GM12878 (cell line): ENCODE results near the gene SLC39A5. TPM values are rescaled to one million over a fixed set of nuclear protein-coding genes. Genes with fewer than 3 reads are reported as not detected.

ENCODE experiments used
- ATAC-seq: fragments of 200-7000 bp; cut with Tn5 transposase; 3 replicates; pipeline ENCODE4 v1.9.1; 2020; ENCODE audit warnings: mild to moderate bottlenecking, moderate library complexity
- BruUV-seq: library from RNA; stranded (reverse); fragments of 400-500 nt; replicated peaks from 2 replicates; lab custom pipeline; 2021; lab: Mats Ljungman, UMichigan
- CTCF ChIA-PET: fragments of 300-600 bp; sonication (Branson Sonifier 250); formaldehyde crosslinking; extraction: SDS; loops from one replicate; lab custom pipeline; 2021; ENCODE audit warnings: inconsistent platforms; lab: Yijun Ruan, JAX
- POLR2A ChIA-PET: fragments of 350-600 bp; formaldehyde crosslinking; extraction: SDS; loops from one replicate; lab custom pipeline; 2021; ENCODE audit warnings: inconsistent platforms; lab: Charles Lee
- RAD21 ChIA-PET: fragments of 300-600 bp; sonication (Branson Sonifier 250); formaldehyde crosslinking; loops from one replicate; lab custom pipeline; 2023; ENCODE audit warnings: antibody characterized with exemption; ENCODE audit not compliant: unreplicated experiment; lab: Charles Lee
- SMC1A ChIA-PET: fragments of 300-600 bp; sonication (Branson Sonifier 250); formaldehyde crosslinking; loops from one replicate; lab custom pipeline; 2023; ENCODE audit not compliant: unreplicated experiment, uncharacterized antibody; lab: Charles Lee
- DNase-seq: peaks from one replicate; pipeline ENCODE4 v3.0.0-alpha.2; 2011; ENCODE audit warnings: low read depth, low spot score
- FAIRE-seq: peaks from 3 replicates; lab custom pipeline; 2011; peaks lifted over from hg19 to GRCh38; lab: Jason Lieb, UNC
- H2AFZ ChIP-seq: 2 replicates; pipeline ENCODE4 v1.6.0; 2011; ENCODE audit warnings: low read depth, low read length, control low read depth; ENCODE audit not compliant: control insufficient read depth
- H3K27ac ChIP-seq: 2 replicates; pipeline ENCODE4 v1.5.1; 2011; ENCODE audit warnings: control low read depth; ENCODE audit not compliant: control insufficient read depth, insufficient read depth
- H3K27me3 ChIP-seq, 2 experiments: replicated peaks in 1 of 2; 2 replicates each; pipeline versions ENCODE4 v1.6.0 to v1.6.1; 2011; ENCODE audit warnings: low read length in 1 of 2; ENCODE audit not compliant: control insufficient read depth in 2 of 2, insufficient read depth in 2 of 2
- H3K36me3 ChIP-seq, 2 experiments: 2 replicates each; pipeline ENCODE4 v1.5.1; 2011; ENCODE audit warnings: low read length in 1 of 2; ENCODE audit not compliant: control insufficient read depth in 2 of 2, insufficient read depth in 2 of 2
- H3K4me1 ChIP-seq: 2 replicates; pipeline ENCODE4 v1.6.1; 2011; ENCODE audit warnings: mild to moderate bottlenecking, low read length, moderate library complexity, mixed read lengths; ENCODE audit not compliant: control insufficient read depth, insufficient read depth
- H3K4me2 ChIP-seq: 2 replicates; pipeline ENCODE4 v1.6.0; 2011; ENCODE audit warnings: control low read depth; ENCODE audit not compliant: control insufficient read depth, insufficient read depth
- H3K4me3 ChIP-seq: fragments of 200-600 bp; sonication (generic); 2 replicates; pipeline ENCODE4 v1.5.1; 2016
- H3K79me2 ChIP-seq: 2 replicates; pipeline ENCODE4 v1.6.0; 2011; ENCODE audit warnings: low read length; ENCODE audit not compliant: control insufficient read depth, insufficient read depth
- H3K9ac ChIP-seq: 2 replicates; pipeline ENCODE4 v1.8.0; 2011; ENCODE audit warnings: low read length, control low read depth, mixed read lengths; ENCODE audit not compliant: control insufficient read depth, insufficient read depth
- H3K9me3 ChIP-seq: replicated peaks from 3 replicates; pipeline ENCODE4 v1.5.1; 2011; ENCODE audit warnings: mild to moderate bottlenecking, low read length; ENCODE audit not compliant: control insufficient read depth, insufficient read depth
- H4K20me1 ChIP-seq: 2 replicates; pipeline ENCODE4 v1.6.0; 2011; ENCODE audit not compliant: control insufficient read depth, insufficient read depth
- CHD2 ChIP-seq: IDR thresholded peaks from 2 replicates; pipeline ENCODE4 v1.6.1; 2011; ENCODE audit warnings: low read depth, low read length, improper control_type of control experiment, borderline replicate concordance
- FOXM1 ChIP-seq: IDR thresholded peaks from 2 replicates; pipeline ENCODE4 v1.6.1; 2012; ENCODE audit warnings: low read depth, mild to moderate bottlenecking, inconsistent platforms, low read length, moderate library complexity
- HDAC6 ChIP-seq: fragments of 200-600 bp; sonication (generic); IDR thresholded peaks from one replicate; pipeline ENCODE4 v1.8.0; 2017; ENCODE audit warnings: antibody characterized with exemption; ENCODE audit not compliant: unreplicated experiment
- IRF4 ChIP-seq: IDR thresholded peaks from 2 replicates; pipeline ENCODE4 v1.6.1; 2011; ENCODE audit warnings: low read depth, low read length
- KLF5 ChIP-seq: fragments of 450-650 bp; IDR thresholded peaks from 2 replicates; pipeline ENCODE4 v1.6.1; 2014; ENCODE audit warnings: mild to moderate bottlenecking; ENCODE audit not compliant: partially characterized antibody
- MYC ChIP-seq: IDR thresholded peaks from 2 replicates; pipeline ENCODE4 v1.6.1; 2011; ENCODE audit warnings: mild to moderate bottlenecking, low read length, moderate library complexity, inconsistent platforms; ENCODE audit not compliant: insufficient read depth, insufficient replicate concordance, insufficient read length, severe bottlenecking
- NFXL1 ChIP-seq: fragments of 450-650 bp; IDR thresholded peaks from 2 replicates; pipeline ENCODE4 v1.6.1; 2017; ENCODE audit warnings: antibody characterized with exemption, mild to moderate bottlenecking, borderline replicate concordance
- NFYB ChIP-seq: IDR thresholded peaks from 2 replicates; pipeline ENCODE4 v1.6.1; 2011; ENCODE audit warnings: low read depth, mild to moderate bottlenecking, low read length, improper control_type of control experiment, moderate library complexity; ENCODE audit not compliant: insufficient read depth
- PML ChIP-seq: IDR thresholded peaks from 2 replicates; pipeline ENCODE4 v1.6.1; 2012; ENCODE audit warnings: low read length, inconsistent platforms
- RB1 ChIP-seq: fragments of 450-650 bp; formaldehyde crosslinking; IDR thresholded peaks from 2 replicates; pipeline ENCODE4 v1.6.1; 2017; ENCODE audit warnings: mild to moderate bottlenecking, borderline replicate concordance
- SMAD5 ChIP-seq: IDR thresholded peaks from 2 replicates; pipeline ENCODE4 v1.6.1; 2016; ENCODE audit warnings: antibody characterized with exemption, low read depth
- SUZ12 ChIP-seq: fragments of 200-600 bp; sonication (generic); IDR thresholded peaks from one replicate; pipeline ENCODE4 v1.6.1; 2018; ENCODE audit warnings: antibody characterized with exemption, mild to moderate bottlenecking; ENCODE audit not compliant: unreplicated experiment
- ZNF207 ChIP-seq: fragments of 450-650 bp; IDR thresholded peaks from 2 replicates; pipeline ENCODE4 v1.6.1; 2014; ENCODE audit warnings: antibody characterized with exemption, mild to moderate bottlenecking, borderline replicate concordance
- ZNF622 ChIP-seq: fragments of 450-650 bp; IDR thresholded peaks from 2 replicates; pipeline ENCODE4 v1.6.1; 2017; ENCODE audit warnings: mild to moderate bottlenecking, inconsistent platforms
- ZSCAN29 ChIP-seq: fragments of 450-650 bp; IDR thresholded peaks from 2 replicates; pipeline ENCODE4 v1.6.1; 2017; ENCODE audit warnings: mild to moderate bottlenecking, moderate library complexity
- WGBS: methylation state at CpG from one replicate; pipeline ENCODE4 v1.1.6; 2016; ENCODE audit warnings: low lambda C conversion rate; ENCODE audit not compliant: insufficient replicate concordance, insufficient coverage; ENCODE audit errors: missing lambda C conversion rate; 5-methylcytosine and 5-hydroxymethylcytosine counted together
- in situ Hi-C: fragments of 300-500 bp; cut with MboI; formaldehyde crosslinking; loops from 9 replicates; pipeline ENCODE4 v1.14.3; 2018; ENCODE audit warnings: mixed read lengths
- intact Hi-C: fragments of 100-400 bp; cut with micrococcal nuclease; formaldehyde crosslinking; loops from one replicate; pipeline ENCODE4 v1.14.2; 2022; ENCODE audit not compliant: unreplicated experiment
- polyA plus RNA-seq, 11 experiments: library from polyadenylated mRNA; depleted of rRNA in 4 of 11; unstranded in 6 of 11; stranded (reverse) in 5 of 11; fragments of >200 nt; fragmentation: Nextera tagmentation in 4 of 11; fragmentation: Illumina TruSeq in 1 of 11; extraction: Ambion mirVana in 4 of 11; extraction: Trizol in 1 of 11; gene quantifications; 1 replicate in 1 of 11; 2 replicates in 10 of 11; pipeline versions ENCODE4 v1.2.1 to v1.2.3, GENCODE V29; 2011 to 2016; ENCODE audit warnings: inconsistent platforms in 2 of 11, missing spikeins in 2 of 11, low read depth in 1 of 11
- total RNA-seq, 4 experiments: library from RNA; depleted of rRNA in 3 of 4; stranded (reverse); fragments of >200 nt in 3 of 4; fragmentation: Illumina TruSeq in 1 of 4; extraction: Trizol in 1 of 4; gene quantifications; 2 replicates each; pipeline versions ENCODE4 v1.2.1 to v1.2.3, GENCODE V29; 2013 to 2021
- TF ChIP-seq, protein P1 (sequence below): fragments of 450-650 bp; IDR thresholded peaks from 2 replicates; pipeline ENCODE4 v1.6.1; 2016; ENCODE audit warnings: mild to moderate bottlenecking, moderate library complexity, borderline replicate concordance
- TF ChIP-seq, protein P2 (sequence below): fragments of 450-650 bp; IDR thresholded peaks from 2 replicates; pipeline ENCODE4 v1.6.1; 2017; ENCODE audit warnings: low read depth, mild to moderate bottlenecking, moderate library complexity

SLC39A5 gene
- total and polyA plus RNA-seq, 10 of the 15 experiments (the other 5 are each of a cell fraction or from before 2014, with no cell fraction given) = 0.15 to 0.56 (median 0.15) TPM; not detected in 7

DNA sequence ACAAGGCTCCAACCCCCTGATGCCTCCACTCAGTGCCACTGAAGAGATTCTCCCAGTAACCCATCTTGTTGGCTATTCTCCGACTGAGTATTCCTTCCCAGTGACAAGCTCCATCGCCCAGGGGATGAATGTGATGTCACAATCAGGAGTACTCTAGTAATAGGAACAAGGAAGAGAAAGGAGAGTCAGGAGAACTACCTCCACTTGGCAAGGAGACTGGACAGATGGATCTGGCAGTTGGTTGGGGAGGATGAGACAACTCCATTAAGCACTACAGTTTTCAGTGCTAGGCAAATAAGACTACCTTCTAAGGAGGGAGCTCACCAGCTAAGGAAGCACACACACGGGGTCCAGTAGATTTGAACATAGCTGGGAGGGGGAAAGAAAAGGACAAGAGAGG is 13.4 kb upstream of the SLC39A5 start:
- H4K20me1 ChIP-seq = no peaks in the 10 kb centered on the region
- intact Hi-C loops (no loop called here), in situ Hi-C loops (no loop called here)
- TF ChIP-seq MYC (no peak), IRF4 (no peak), RB1 (no peak), NFYB (no peak), KLF5 (no peak), ZNF622 (no peak), NFXL1 (no peak), SMAD5 (no peak), PML (no peak), ZSCAN29 (no peak), CHD2 (no peak), ZNF207 (no peak), HDAC6 (no peak), FOXM1 (no peak), SUZ12 (no peak)
- TF ChIP-seq, protein P1, sequence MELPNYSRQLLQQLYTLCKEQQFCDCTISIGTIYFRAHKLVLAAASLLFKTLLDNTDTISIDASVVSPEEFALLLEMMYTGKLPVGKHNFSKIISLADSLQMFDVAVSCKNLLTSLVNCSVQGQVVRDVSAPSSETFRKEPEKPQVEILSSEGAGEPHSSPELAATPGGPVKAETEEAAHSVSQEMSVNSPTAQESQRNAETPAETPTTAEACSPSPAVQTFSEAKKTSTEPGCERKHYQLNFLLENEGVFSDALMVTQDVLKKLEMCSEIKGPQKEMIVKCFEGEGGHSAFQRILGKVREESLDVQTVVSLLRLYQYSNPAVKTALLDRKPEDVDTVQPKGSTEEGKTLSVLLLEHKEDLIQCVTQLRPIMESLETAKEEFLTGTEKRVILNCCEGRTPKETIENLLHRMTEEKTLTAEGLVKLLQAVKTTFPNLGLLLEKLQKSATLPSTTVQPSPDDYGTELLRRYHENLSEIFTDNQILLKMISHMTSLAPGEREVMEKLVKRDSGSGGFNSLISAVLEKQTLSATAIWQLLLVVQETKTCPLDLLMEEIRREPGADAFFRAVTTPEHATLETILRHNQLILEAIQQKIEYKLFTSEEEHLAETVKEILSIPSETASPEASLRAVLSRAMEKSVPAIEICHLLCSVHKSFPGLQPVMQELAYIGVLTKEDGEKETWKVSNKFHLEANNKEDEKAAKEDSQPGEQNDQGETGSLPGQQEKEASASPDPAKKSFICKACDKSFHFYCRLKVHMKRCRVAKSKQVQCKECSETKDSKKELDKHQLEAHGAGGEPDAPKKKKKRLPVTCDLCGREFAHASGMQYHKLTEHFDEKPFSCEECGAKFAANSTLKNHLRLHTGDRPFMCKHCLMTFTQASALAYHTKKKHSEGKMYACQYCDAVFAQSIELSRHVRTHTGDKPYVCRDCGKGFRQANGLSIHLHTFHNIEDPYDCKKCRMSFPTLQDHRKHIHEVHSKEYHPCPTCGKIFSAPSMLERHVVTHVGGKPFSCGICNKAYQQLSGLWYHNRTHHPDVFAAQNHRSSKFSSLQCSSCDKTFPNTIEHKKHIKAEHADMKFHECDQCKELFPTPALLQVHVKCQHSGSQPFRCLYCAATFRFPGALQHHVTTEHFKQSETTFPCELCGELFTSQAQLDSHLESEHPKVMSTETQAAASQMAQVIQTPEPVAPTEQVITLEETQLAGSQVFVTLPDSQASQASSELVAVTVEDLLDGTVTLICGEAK = no peak
- TF ChIP-seq, protein P2, sequence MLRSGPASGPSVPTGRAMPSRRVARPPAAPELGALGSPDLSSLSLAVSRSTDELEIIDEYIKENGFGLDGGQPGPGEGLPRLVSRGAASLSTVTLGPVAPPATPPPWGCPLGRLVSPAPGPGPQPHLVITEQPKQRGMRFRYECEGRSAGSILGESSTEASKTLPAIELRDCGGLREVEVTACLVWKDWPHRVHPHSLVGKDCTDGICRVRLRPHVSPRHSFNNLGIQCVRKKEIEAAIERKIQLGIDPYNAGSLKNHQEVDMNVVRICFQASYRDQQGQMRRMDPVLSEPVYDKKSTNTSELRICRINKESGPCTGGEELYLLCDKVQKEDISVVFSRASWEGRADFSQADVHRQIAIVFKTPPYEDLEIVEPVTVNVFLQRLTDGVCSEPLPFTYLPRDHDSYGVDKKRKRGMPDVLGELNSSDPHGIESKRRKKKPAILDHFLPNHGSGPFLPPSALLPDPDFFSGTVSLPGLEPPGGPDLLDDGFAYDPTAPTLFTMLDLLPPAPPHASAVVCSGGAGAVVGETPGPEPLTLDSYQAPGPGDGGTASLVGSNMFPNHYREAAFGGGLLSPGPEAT = no peak
- no peak overlapping the region for H2AFZ ChIP-seq
- H3K36me3 ChIP-seq = peaks cover 2 to 24% of the 10 kb centered on the region in 2 experiments
- RAD21 ChIA-PET = no interaction called here
- H3K4me1 ChIP-seq = no peaks in the 10 kb centered on the region
- SMC1A ChIA-PET = interaction anchor here (0.7 to 1.5 kb wide), 3 partner anchors 10 to 19 kb away, joined by 3 to 9 read pairs (median 3); no protein-coding TSS in a partner anchor
- peaks cover 10% of the 10 kb centered on the region for H3K79me2 ChIP-seq
- no peak overlapping the region for H3K4me3 ChIP-seq
- H3K4me2 ChIP-seq = no peak overlapping the region
- H3K9ac ChIP-seq = no peak overlapping the region
- ATAC-seq (no peak), DNase-seq (no peak), FAIRE-seq (no peak)
- no TSS peak for BruUV-seq
- POLR2A ChIA-PET = no interaction called here
- no peaks in the 10 kb centered on the region for H3K27me3 ChIP-seq
- H3K9me3 ChIP-seq = no peaks in the 10 kb centered on the region
- no peak overlapping the region for H3K27ac ChIP-seq
- 100% methylated on average over 3 of the region's 3 CpGs for WGBS
- CTCF ChIA-PET = interaction anchor here (0.7 to 1.6 kb wide), 7 partner anchors 10 to 241 kb away, joined by 3 to 11 read pairs (median 3); partner anchors contain the start of genes SMARCC2 and ZC3H10
